ENCODE measurements around the gene P4HB.

- no peak for TF ChIP-seq CTCF (IDR thresholded peaks at IDR 0.05)
- TF ChIP-seq EZH2 (IDR thresholded peaks at IDR 0.05; ENCODE audit: borderline replicate concordance, insufficient read depth, low read depth, low read length, poor library complexity, severe bottlenecking): no peak
These were observed 15.4 kb downstream of the P4HB start for GRCh38 chr17:81844887-81845286.

All from B cell (primary cell).